RWPE2 (cell line): ENCODE data around the gene SLC31A1.

Experiments used
- ATAC-seq: fragments of 200-7000 bp; cut with Tn5 transposase; 3 replicates; pipeline ENCODE4 v1.9.1; 2021; ENCODE audit warnings: low read depth
- DNase-seq: peaks from one replicate; pipeline ENCODE4 v3.0.0-alpha.2; 2020; ENCODE audit warnings: low spot score
- H3K27ac ChIP-seq: fragments of 450-650 bp; 2 replicates; pipeline ENCODE4 v1.5.1; 2017; ENCODE audit warnings: mild to moderate bottlenecking; ENCODE audit not compliant: poor library complexity, severe bottlenecking
- H3K27me3 ChIP-seq: fragments of 250-450 bp; sonication (Bioruptor Pico); 2 replicates; pipeline ENCODE4 v1.5.1; 2021; ENCODE audit warnings: mild to moderate bottlenecking, moderate library complexity; ENCODE audit not compliant: insufficient read depth, poor library complexity, severe bottlenecking
- H3K36me3 ChIP-seq: fragments of 250-450 bp; sonication (Bioruptor Pico); 2 replicates; pipeline ENCODE4 v1.5.1; 2020; ENCODE audit warnings: low read depth, mild to moderate bottlenecking, moderate library complexity
- H3K4me1 ChIP-seq: fragments of 250-450 bp; sonication (Bioruptor Pico); 2 replicates; pipeline ENCODE4 v1.5.1; 2021; ENCODE audit warnings: mild to moderate bottlenecking, moderate library complexity; ENCODE audit not compliant: insufficient read depth, poor library complexity, severe bottlenecking
- H3K4me3 ChIP-seq: fragments of 250-450 bp; sonication (Bioruptor Pico); 2 replicates; pipeline ENCODE4 v1.5.1; 2021; ENCODE audit warnings: mild to moderate bottlenecking, moderate library complexity; ENCODE audit not compliant: severe bottlenecking
- H3K9me3 ChIP-seq: fragments of 250-450 bp; sonication (Bioruptor Pico); 2 replicates; pipeline ENCODE4 v1.5.1; 2021; ENCODE audit warnings: mild to moderate bottlenecking, moderate library complexity; ENCODE audit not compliant: severe bottlenecking
- CTCF ChIP-seq: fragments of 450-650 bp; IDR thresholded peaks from one replicate; pipeline ENCODE4 v1.5.1; 2017; ENCODE audit warnings: mild to moderate bottlenecking, moderate library complexity; ENCODE audit not compliant: poor library complexity, severe bottlenecking

Gene SLC31A1

GRCh38 chr9:113205432-113205831 is 15.9 kb upstream of the SLC31A1 start:
- no peaks in the 10 kb centered on the region for H3K4me1 ChIP-seq
- no peak overlapping the region for H3K27ac ChIP-seq
- DNase-seq (no peak), ATAC-seq (no peak)
- H3K9me3 ChIP-seq = no peaks in the 10 kb centered on the region
- no peak for TF ChIP-seq CTCF
- H3K4me3 ChIP-seq = no peak overlapping the region
- no peaks in the 10 kb centered on the region for H3K27me3 ChIP-seq
- peaks cover 77% of the 10 kb centered on the region for H3K36me3 ChIP-seq

- DNase-seq (no peak), ATAC-seq (no peak)
- Histone ChIP-seq H3K27me3 (no peaks in the 10 kb centered on the region), H3K4me3 (no peak overlapping the region), H3K36me3 (peaks cover 78% of the 10 kb centered on the region), H3K27ac (no peak overlapping the region), H3K4me1 (no peaks in the 10 kb centered on the region), H3K9me3 (no peaks in the 10 kb centered on the region)
- TF ChIP-seq CTCF = no peak
These were observed 15.5 kb upstream of the SLC31A1 start for GRCh38 chr9:113205861-113206260.

DNA sequence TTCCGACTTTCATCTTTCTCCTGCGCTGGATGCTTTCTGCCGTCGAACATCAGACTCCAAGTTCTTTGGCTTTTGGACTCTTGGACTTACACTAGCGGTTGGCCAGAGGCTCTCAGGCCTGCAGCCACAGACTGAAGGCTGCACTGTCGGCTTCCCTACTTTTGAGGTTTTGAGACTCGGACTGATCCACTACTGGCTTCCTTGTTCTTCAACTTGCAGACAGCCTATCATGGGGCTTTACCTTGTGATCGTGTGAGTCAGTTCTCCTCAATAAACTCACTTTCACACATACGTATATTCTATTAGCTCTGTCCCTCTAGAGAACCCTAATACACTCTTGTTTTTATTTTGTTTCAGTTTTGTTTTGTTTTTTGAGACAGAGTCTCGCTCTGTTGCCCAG is 10.5 kb upstream of the SLC31A1 start:
- Histone ChIP-seq H3K36me3 (peaks cover 36% of the 10 kb centered on the region), H3K4me3 (no peak overlapping the region), H3K27me3 (no peaks in the 10 kb centered on the region), H3K4me1 (peaks cover 4% of the 10 kb centered on the region), H3K9me3 (no peaks in the 10 kb centered on the region), H3K27ac (no peak overlapping the region)
- ATAC-seq = no peak
- no peak for DNase-seq
- no peak for TF ChIP-seq CTCF

- ATAC-seq = peak; percentile 49
- H3K4me1 ChIP-seq = peaks cover 6% of the 10 kb centered on the region
- H3K27ac ChIP-seq = no peak overlapping the region
- DNase-seq = no peak
- H3K9me3 ChIP-seq = no peaks in the 10 kb centered on the region
- peaks cover 25% of the 10 kb centered on the region for H3K36me3 ChIP-seq
- TF ChIP-seq CTCF = no peak
- H3K27me3 ChIP-seq = no peaks in the 10 kb centered on the region
- H3K4me3 ChIP-seq = no peak overlapping the region
These were observed 6.2 kb upstream of the SLC31A1 start for GRCh38 chr9:113215132-113215531.

DNA sequence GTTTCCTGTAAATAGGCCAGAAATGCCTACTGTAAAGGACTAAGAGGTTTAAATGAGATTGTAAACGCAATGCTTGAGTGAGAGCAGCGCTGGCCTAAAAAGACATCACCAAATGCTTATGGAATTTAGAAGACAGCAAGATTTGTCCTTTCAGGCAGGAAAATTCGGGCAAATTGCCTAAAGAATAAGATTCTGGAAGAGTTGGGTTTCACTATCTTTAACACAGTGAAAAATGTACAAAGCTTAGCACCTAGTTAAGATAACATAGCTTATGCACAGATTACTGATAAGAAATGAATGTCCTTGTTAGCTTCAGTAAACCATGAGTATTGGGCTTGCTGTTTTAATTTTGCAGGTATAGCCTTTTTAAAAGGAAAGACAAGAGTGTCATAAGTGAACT is 4.9 kb upstream of the SLC31A1 start:
- no peak for TF ChIP-seq CTCF
- peaks cover 8% of the 10 kb centered on the region for H3K4me1 ChIP-seq
- no peak overlapping the region for H3K4me3 ChIP-seq
- H3K27ac ChIP-seq = no peak overlapping the region
- no peaks in the 10 kb centered on the region for H3K9me3 ChIP-seq
- no peaks in the 10 kb centered on the region for H3K27me3 ChIP-seq
- DNase-seq (no peak), ATAC-seq (no peak)
- peaks cover 20% of the 10 kb centered on the region for H3K36me3 ChIP-seq
